DMS53 treated with DMSO at 0.1 percent for 48 hours (cell line): ENCODE measurements around the gene P2RY2.

ENCODE experiments used
- DNase-seq: peaks from one replicate; lab custom pipeline; 2025; ENCODE audit not compliant: unreplicated experiment; lab: John Stamatoyannopoulos, UW

The P2RY2 gene

DNA sequence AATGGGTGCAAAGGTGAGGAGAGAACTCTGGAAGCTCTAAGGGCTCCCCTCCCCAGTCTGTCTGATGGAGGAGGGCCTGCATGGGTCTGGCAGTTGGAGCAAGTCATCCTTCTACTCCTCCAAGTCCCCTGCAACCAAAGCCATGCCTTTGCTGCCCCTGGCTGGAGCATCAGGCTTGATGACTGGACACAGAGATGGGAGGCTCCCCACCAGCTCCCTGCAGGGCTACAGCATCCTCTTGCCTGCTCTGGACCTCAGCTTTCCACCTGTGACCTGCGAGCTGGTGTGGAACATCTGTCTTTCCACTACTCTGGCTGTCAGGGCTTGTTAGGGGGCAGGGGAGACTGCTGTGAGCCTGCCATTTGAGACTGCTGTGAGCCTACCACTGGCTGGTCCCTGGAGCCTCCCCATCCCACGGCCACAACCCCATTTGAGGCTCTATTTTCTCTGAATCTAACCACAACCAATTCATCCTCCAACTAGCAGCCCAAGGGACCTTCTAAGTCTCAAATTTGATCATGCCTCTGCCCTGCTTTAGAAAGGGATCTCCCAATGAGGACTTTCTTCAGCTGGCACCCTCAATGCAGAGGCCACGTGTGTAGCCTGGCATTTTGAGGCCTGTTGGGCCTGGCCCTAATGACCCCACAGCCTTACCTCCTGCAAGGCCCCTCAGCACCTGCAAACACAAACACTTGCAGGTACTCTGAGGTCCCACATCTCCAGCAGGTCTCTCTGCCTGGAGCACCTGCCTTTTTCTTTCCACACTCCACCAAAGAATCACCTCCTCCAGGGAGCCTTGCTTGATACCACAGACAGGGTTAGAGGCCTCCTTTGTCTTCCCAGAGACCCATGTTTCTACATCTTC is 63.9 kb downstream of the P2RY2 start:
- DNase-seq: no peak

GRCh38 chr11:73283276-73284000 is 65.4 kb downstream of the P2RY2 start:
- no peak for DNase-seq

DNA sequence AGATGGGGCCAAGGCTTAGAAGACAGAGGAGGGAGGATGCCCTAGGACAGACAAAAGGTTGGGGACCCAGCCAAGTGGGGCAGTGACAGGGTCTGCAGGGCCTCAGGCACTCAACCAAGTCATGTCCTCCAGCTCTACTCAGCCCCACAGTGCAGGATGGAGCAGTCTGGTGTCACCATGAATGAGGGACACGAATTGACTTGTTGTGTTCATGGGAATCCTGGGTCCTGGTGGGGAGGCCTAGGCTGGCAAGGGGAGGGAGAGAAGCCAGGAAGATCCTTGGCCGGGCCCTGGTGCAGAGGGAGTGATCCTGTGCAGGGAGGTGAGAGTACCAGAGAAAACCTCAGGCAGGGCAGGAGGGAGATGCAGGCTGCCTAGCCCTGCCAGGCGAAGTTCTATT is 66.0 kb downstream of the P2RY2 start:
- no peak for DNase-seq

GRCh38 chr11:73285721-73286120 is 67.6 kb downstream of the P2RY2 start:
- DNase-seq: no peak
